HG02610 (cell line): ENCODE results near the gene BNIP5.

Experiments used
- ATAC-seq: cut with Tn5 transposase; IDR thresholded peaks from one replicate; pipeline ENCODE4 v1.9.1; 2021; ENCODE audit warnings: mild to moderate bottlenecking, moderate library complexity; ENCODE audit not compliant: unreplicated experiment

The BNIP5 gene

DNA sequence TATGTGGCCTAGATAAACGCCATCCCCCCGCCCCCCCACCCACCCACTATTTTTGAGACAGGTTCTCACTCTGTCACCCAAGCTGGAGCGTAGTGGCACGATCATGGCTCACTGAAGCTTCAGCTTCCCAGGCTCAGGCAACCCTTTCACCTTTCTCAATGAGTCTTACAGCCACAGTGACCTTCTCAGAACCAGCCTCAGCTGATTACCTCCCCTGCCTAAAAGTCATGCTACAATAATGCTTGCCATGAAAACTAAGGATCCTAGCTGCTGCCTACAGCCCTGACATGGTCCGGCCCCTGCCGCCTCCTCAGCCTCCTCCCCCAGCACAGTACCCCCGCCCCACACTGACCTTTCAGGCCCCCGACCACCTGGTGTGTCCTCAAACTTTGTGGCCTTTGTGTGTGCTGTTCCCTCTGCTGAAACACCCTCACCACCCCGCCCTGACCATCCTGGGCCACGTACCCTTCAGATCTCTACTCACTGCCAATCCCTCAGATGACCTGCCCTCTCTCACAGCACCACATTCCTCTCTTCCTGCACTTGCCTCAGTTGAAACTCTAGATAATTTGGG lies 35.5 kb downstream of the BNIP5 start:
- ATAC-seq, result no peak

DNA sequence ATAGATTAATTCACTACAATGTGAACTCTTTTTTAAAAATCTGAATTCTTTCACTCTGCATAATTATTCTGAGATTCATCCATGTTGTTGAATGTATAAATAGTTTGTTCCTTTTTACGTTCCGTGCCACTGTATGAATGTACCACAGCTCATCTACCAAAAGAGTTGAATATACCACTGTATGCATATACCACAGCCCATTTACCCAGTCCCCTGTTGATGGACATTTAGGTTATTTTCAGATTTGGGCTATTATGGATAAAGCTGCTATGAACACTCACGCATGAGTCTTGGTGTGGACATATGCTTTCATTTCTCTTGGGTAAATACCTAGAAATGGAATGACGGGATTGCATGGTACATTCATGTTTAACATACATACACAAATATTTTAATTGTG lies 38.7 kb downstream of the BNIP5 start:
- no peak for ATAC-seq

- ATAC-seq, result no peak
These were observed 39.2 kb downstream of the BNIP5 start for GRCh38 chr6:36297511-36297910.

- no peak for ATAC-seq
These were observed 39.6 kb downstream of the BNIP5 start for GRCh38 chr6:36297051-36297450.

GRCh38 chr6:36296240-36296639 lies 40.4 kb downstream of the BNIP5 start:
- no peak for ATAC-seq

- ATAC-seq, result no peak
These were observed 44.5 kb downstream of the BNIP5 start for GRCh38 chr6:36292170-36292569.

DNA sequence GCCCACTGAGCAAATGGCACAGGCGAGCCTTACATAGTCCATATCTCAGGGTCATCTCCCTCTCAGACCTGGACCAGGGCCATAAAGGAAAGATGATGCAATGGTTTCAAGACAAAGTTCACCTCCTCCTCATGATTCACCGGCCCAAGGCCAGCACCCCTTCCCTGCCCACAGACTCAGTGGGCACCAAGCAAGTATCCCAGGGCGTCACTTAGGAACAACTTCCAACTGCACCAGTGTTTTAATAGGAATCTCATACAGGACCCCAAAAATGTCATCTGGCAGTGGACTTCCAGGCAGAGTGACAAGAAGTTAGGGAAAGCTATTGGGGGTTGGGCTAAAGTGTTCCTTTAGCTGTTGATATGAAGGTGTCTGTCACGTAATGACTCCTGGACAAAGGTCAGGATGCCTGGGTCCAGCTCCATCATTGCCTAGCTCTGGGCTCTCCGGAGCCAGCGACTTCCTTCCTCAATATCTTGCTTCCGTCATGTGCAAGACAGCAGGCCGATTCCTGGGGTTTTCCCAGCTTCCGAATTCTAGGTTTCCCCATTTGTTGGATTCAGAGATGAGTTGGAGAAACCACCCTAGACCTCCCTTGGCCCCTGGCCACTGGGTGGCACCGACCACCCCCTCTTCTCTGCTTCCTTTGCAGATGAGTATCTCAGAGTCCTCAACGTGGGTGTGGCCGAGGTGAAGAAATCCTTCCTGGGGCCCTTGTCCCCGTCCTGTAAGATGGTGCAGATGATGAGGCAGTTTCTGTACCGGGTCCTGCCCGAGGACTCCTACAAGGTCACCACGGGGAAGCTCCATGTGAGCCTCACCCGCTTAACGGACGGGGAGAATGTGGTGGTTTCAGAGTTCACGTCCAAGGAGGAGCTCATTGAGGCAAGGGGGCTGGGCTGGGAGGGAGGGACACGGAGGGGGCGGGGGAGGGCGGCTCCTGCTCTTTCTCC lies 45.7 kb downstream of the BNIP5 start:
- ATAC-seq, result no peak

- ATAC-seq, result no peak
These were observed 47.3 kb downstream of the BNIP5 start for GRCh38 chr6:36289281-36289878.

- no peak for ATAC-seq
These were observed 49.8 kb downstream of the BNIP5 start for GRCh38 chr6:36286858-36287257.

DNA sequence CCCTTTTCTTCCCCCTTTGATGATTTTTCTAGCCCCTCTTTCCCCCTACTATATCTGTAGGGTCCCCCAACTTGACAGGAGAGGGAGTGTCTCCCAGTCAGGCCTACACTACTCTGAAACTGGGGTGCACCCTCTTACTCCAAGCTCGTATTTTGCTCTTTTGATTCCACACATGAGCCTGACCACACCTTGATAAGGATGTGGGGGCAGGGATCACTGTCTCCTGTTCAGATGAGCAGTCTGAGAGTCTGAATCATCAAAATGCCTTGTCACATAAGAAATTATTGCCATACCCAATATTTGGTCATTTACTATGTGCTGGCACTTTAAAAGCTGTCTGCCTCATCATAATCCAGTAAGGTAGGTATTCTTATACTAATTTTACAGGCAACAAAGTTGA lies 50.9 kb downstream of the BNIP5 start:
- ATAC-seq, result no peak

GRCh38 chr6:36285187-36285671 lies 51.5 kb downstream of the BNIP5 start:
- no peak for ATAC-seq

- no peak for ATAC-seq
These were observed 52.3 kb downstream of the BNIP5 start for GRCh38 chr6:36284359-36284758.

GRCh38 chr6:36283608-36284007 lies 53.1 kb downstream of the BNIP5 start:
- ATAC-seq, result no peak

DNA sequence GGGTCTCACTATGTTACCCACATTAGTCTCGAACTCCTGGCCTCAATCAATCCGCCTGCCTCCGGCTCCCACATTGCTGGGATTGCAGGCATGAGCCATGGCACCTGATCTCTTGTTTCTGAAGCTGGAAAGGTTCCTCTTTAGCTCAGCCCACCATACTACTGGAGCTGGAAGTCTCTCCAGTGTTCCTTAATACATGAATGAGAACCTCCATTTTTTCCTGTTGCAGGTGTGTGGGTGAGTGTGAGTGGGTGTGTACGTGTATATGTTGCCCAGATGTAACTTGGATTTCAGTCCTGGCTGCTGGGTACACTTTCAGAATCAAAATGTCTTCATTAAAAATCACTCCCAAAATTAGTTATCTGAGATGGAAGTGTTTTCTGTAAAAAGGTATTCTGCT lies 55.7 kb downstream of the BNIP5 start:
- no peak for ATAC-seq

DNA sequence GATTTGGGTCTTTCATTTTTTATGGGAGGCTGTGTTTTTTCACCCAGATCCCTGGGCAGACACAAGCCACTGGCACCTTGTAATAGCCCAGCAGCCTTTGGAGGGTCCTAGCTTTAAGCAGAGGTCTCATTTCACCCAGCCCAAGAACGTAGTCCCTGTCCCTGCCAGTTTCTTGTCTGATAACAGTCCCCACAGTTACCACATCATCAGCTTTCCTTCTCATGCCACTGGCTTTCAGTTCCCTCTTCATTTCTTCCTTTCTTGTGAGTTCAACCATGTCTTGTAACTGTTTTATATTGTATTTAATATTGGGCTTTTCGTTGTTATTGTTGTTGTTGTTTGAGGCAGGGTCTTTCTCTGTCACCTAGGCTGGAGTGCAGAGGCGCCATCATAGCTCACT lies 56.2 kb downstream of the BNIP5 start:
- ATAC-seq, result no peak

DNA sequence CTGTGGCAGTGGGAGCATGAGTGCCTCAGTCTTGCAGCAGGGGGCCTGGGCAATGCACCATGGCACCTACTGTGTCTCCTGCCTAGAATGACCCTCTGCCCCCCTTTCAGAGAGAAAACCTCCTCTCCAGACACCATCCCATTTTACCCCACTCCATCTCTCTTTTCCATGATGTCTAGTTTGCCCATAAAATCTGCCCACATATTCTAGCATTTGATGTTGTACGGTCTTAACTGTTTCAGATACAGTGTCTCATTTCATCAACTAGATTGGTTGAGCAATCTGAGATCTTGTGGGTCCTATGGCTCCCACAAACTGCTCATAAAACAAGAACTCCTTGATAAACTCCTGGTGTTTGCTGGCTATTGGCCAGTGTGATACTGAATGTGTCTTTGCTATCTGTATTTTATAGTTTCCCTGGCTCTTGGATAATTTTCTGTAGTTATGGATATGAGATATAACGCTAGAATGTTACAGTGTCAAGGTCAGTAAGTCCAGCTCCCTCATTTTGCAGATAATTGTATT lies 58.7 kb downstream of the BNIP5 start:
- ATAC-seq, result no peak

DNA sequence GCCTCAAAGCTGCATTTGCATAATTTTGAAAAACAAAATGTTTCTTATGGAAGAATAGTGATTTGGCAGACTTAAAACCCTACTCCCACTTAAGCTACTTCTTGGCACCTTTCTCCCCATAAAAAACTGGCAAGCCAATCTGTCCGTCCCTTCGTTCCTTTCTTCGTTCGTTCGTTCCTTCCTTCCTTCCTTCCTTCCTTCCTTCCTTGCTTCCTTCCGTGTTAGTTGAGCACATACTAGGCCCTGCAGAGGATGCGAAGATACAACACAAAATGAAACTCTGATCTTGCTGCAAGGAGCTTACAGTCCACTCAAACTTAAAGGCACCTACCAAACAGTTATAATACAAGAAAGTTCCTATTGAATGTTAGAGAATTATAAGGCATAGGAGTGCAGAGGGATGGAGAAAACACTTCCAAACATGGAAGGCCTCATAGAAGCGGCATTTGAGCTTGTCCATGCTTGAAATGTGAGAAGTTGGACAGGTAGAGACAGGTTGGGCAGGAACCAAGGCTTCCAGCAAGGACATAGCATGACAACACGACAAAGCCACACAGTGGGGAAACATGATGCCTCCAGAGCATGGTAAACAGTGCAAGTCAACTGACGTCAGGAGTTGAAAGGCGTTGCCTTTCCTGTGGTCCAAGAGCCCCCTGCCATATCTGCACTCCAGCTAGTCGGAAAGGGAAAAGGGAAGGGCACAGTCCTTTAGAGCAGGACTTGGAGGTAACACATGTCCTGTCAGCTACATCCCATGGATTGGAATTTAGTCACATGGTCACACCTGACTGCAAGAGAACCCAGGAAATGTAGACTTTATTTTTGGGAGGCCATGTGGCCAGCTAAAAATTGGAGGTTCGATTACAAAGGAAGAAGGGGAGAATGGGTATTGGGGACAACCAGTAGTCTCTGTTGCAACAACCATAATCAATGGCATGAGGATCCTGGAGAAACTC lies 59.8 kb downstream of the BNIP5 start:
- no peak for ATAC-seq

- no peak for ATAC-seq
These were observed 62.7 kb downstream of the BNIP5 start for GRCh38 chr6:36273802-36274514.

DNA sequence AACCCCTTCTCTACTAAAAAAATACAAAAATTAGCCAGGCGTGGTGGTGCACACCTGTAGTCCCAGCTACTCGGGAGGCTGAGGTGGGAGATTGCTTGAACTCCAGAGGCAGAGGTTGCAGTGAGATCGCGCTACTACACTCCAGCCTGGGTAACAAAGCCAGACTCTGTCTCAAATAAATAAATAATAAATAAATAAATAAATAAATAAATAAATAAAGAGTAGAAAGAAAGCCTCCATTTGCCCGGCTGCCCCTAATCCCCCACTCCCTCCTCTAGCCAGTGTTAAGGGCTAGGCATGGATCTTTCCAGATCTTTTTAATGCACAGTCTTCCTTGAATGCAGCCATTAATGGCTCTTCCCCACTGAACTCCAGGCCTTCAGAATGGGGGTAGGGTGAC lies 63.6 kb downstream of the BNIP5 start:
- ATAC-seq, result no peak

DNA sequence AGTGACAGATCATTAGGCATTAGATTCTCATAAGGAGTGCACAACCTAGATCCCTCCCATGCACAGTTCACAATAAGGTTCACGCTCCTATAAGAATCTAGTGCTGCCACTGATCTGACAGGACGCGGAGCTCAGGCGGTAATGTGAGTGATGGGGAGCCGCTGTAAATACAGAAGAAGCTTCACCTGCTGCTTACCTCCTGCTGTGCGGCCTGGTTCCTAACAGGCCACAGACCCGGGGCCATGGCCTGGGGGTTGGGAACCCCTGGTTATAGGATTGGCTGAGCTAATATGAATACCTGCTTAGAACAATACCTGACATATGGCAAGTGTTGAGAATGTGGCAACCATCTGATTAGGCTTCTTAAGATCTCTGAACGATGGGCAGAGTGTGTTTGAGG lies 64.5 kb downstream of the BNIP5 start:
- ATAC-seq, result no peak
